WI38 (cell line): ENCODE data around the gene MRPL27.

Experiments used
- H3K4me3 ChIP-seq: 2 replicates; pipeline ENCODE4 v1.5.1; 2011; ENCODE audit warnings: low read depth, mild to moderate bottlenecking, control low read depth, low read length
- CTCF ChIP-seq: IDR thresholded peaks from 2 replicates; pipeline ENCODE4 v1.5.1; 2012; ENCODE audit warnings: low read depth, mild to moderate bottlenecking, control low read depth, low read length

Gene MRPL27

GRCh38 chr17:50372222-50372757 is 694 bp downstream of the MRPL27 start:
- no peak for TF ChIP-seq CTCF
- peak overlapping the region; percentile 97 for H3K4me3 ChIP-seq

- TF ChIP-seq CTCF = no peak
- H3K4me3 ChIP-seq = no peak overlapping the region
These were observed 1.5 kb downstream of the MRPL27 start for GRCh38 chr17:50371526-50371925.

- no peak for TF ChIP-seq CTCF
- H3K4me3 ChIP-seq = no peak overlapping the region
These were observed 2.9 kb downstream of the MRPL27 start for GRCh38 chr17:50370052-50370451.

- H3K4me3 ChIP-seq = no peak overlapping the region
- TF ChIP-seq CTCF = no peak
These were observed 5.6 kb downstream of the MRPL27 start for GRCh38 chr17:50367401-50367800.

- no peak overlapping the region for H3K4me3 ChIP-seq
- no peak for TF ChIP-seq CTCF
These were observed 7.2 kb downstream of the MRPL27 start for GRCh38 chr17:50365649-50366393.

- no peak overlapping the region for H3K4me3 ChIP-seq
- no peak for TF ChIP-seq CTCF
These were observed 7.8 kb downstream of the MRPL27 start for GRCh38 chr17:50365165-50365564.

- no peak overlapping the region for H3K4me3 ChIP-seq
- TF ChIP-seq CTCF = 0 out of 2 replicates have a peak, but pooled peaks have one; percentile 11
These were observed 8.3 kb downstream of the MRPL27 start for GRCh38 chr17:50364715-50365114.
